ENCODE results near the gene LHFPL6. TPM values are rescaled to one million over a fixed set of nuclear protein-coding genes. Genes with fewer than 3 reads are reported as not detected.

LHFPL6 gene
- total RNA-seq, 1 donor from 2014 or later = 174 TPM

- peaks cover 2% of the 10 kb centered on the region for H3K36me3 Mint-ChIP-seq (ENCODE audit: unreplicated experiment)
- no peak for DNase-seq (ENCODE audit: extremely low spot score, unreplicated experiment)
- H3K27ac Mint-ChIP-seq (ENCODE audit: unreplicated experiment) = no peak overlapping the region
- no peak overlapping the region for H3K4me3 Mint-ChIP-seq (ENCODE audit: unreplicated experiment)
- peaks cover 3% of the 10 kb centered on the region for H3K9me3 Mint-ChIP-seq (ENCODE audit: unreplicated experiment)
- peaks cover 39% of the 10 kb centered on the region for H3K4me1 Mint-ChIP-seq (ENCODE audit: unreplicated experiment)
- H3K27me3 Mint-ChIP-seq (ENCODE audit: unreplicated experiment) = no peaks in the 10 kb centered on the region
- TF ChIP-seq CTCF (IDR thresholded peaks at IDR 0.05) = no peak
These were observed 284.8 kb downstream of the LHFPL6 start for GRCh38 chr13:39318161-39318560.

- DNase-seq (ENCODE audit: extremely low spot score, unreplicated experiment) = no peak
- peaks cover 35% of the 10 kb centered on the region for H3K4me1 Mint-ChIP-seq (ENCODE audit: unreplicated experiment)
- no peaks in the 10 kb centered on the region for H3K27me3 Mint-ChIP-seq (ENCODE audit: unreplicated experiment)
- H3K36me3 Mint-ChIP-seq (ENCODE audit: unreplicated experiment) = peaks cover 2% of the 10 kb centered on the region
- no peak overlapping the region for H3K27ac Mint-ChIP-seq (ENCODE audit: unreplicated experiment)
- peaks cover 3% of the 10 kb centered on the region for H3K9me3 Mint-ChIP-seq (ENCODE audit: unreplicated experiment)
- TF ChIP-seq CTCF (IDR thresholded peaks at IDR 0.05) = no peak
- H3K4me3 Mint-ChIP-seq (ENCODE audit: unreplicated experiment) = no peak overlapping the region
These were observed 285.7 kb downstream of the LHFPL6 start for GRCh38 chr13:39317291-39317690.

- Mint-ChIP-seq H3K36me3 (ENCODE audit: unreplicated experiment) (peaks cover 2% of the 10 kb centered on the region), H3K27me3 (ENCODE audit: unreplicated experiment) (no peaks in the 10 kb centered on the region), H3K4me3 (ENCODE audit: unreplicated experiment) (no peak overlapping the region), H3K27ac (ENCODE audit: unreplicated experiment) (no peak overlapping the region), H3K4me1 (ENCODE audit: unreplicated experiment) (peaks cover 36% of the 10 kb centered on the region), H3K9me3 (ENCODE audit: unreplicated experiment) (peaks cover 3% of the 10 kb centered on the region)
- TF ChIP-seq CTCF (IDR thresholded peaks at IDR 0.05) = no peak
- no peak for DNase-seq (ENCODE audit: extremely low spot score, unreplicated experiment)
These were observed 287.2 kb downstream of the LHFPL6 start for GRCh38 chr13:39315796-39316195.

- Mint-ChIP-seq H3K4me1 (ENCODE audit: unreplicated experiment) (peaks cover 44% of the 10 kb centered on the region), H3K4me3 (ENCODE audit: unreplicated experiment) (no peak overlapping the region), H3K9me3 (ENCODE audit: unreplicated experiment) (no peaks in the 10 kb centered on the region), H3K27me3 (ENCODE audit: unreplicated experiment) (no peaks in the 10 kb centered on the region), H3K36me3 (ENCODE audit: unreplicated experiment) (no peaks in the 10 kb centered on the region), H3K27ac (ENCODE audit: unreplicated experiment) (no peak overlapping the region)
- DNase-seq (ENCODE audit: extremely low spot score, unreplicated experiment) = no peak
- TF ChIP-seq CTCF (IDR thresholded peaks at IDR 0.05) = no peak
These were observed 289.3 kb downstream of the LHFPL6 start for GRCh38 chr13:39313721-39314120.

DNA sequence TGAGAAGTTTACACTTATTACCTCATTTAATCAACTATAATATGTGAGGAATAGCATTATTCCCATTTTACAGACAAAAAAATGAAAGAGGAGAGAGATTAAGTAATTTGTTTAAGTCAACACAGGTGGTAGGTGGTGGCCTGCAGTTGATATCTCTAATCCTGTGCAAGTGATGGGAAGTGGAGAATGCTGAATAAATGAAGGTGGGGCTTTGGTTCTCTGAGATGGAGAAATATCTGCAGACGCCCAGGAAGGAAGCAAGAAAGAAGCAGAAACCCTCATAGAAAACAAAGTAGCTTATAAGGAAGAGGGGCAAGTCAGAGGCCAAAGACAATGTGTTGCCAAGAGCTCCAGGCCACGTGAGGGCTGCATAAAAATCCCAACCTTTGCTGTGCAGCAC lies 290.4 kb downstream of the LHFPL6 start:
- H3K9me3 Mint-ChIP-seq (ENCODE audit: unreplicated experiment) = no peaks in the 10 kb centered on the region
- no peak for TF ChIP-seq CTCF (IDR thresholded peaks at IDR 0.05)
- no peaks in the 10 kb centered on the region for H3K27me3 Mint-ChIP-seq (ENCODE audit: unreplicated experiment)
- no peak overlapping the region for H3K27ac Mint-ChIP-seq (ENCODE audit: unreplicated experiment)
- H3K36me3 Mint-ChIP-seq (ENCODE audit: unreplicated experiment) = no peaks in the 10 kb centered on the region
- H3K4me3 Mint-ChIP-seq (ENCODE audit: unreplicated experiment) = no peak overlapping the region
- H3K4me1 Mint-ChIP-seq (ENCODE audit: unreplicated experiment) = peaks cover 44% of the 10 kb centered on the region
- DNase-seq (ENCODE audit: extremely low spot score, unreplicated experiment) = no peak

Measured in osteocyte (in vitro differentiated cells).